Osteocyte (in vitro differentiated cells): ENCODE measurements around the gene GHITM. TPM values are rescaled to one million over a fixed set of nuclear protein-coding genes. Genes with fewer than 3 reads are reported as not detected.
"Not testable (repeated sequence)": the region's sequence is repeated elsewhere in the genome, so short reads cannot be mapped to it uniquely, and the experiment has no call there.

Experiments used
- DNase-seq: peaks from one replicate; pipeline ENCODE4 v3.0.0; 2021; ENCODE audit warnings: mixed read lengths; ENCODE audit not compliant: unreplicated experiment; ENCODE audit errors: extremely low spot score
- H3K27ac Mint-ChIP-seq: one replicate; pipeline ENCODE4 v1.8.0; 2021; ENCODE audit warnings: mild to moderate bottlenecking, mixed read lengths; ENCODE audit not compliant: unreplicated experiment
- H3K27me3 Mint-ChIP-seq: one replicate; pipeline ENCODE4 v1.8.0; 2021; ENCODE audit warnings: mixed read lengths; ENCODE audit not compliant: unreplicated experiment
- H3K36me3 Mint-ChIP-seq: one replicate; pipeline ENCODE4 v1.8.0; 2021; ENCODE audit warnings: mixed read lengths; ENCODE audit not compliant: unreplicated experiment
- H3K4me1 Mint-ChIP-seq: one replicate; pipeline ENCODE4 v1.8.0; 2021; ENCODE audit warnings: mixed read lengths; ENCODE audit not compliant: unreplicated experiment
- H3K4me3 Mint-ChIP-seq: one replicate; pipeline ENCODE4 v1.8.0; 2021; ENCODE audit warnings: mild to moderate bottlenecking, moderate library complexity, mixed read lengths; ENCODE audit not compliant: unreplicated experiment
- H3K9me3 Mint-ChIP-seq: one replicate; pipeline ENCODE4 v1.8.0; 2021; ENCODE audit warnings: mixed read lengths; ENCODE audit not compliant: unreplicated experiment
- CTCF ChIP-seq: fragments of 200-600 bp; sonication (generic); IDR thresholded peaks from 2 replicates; pipeline ENCODE4 v1.5.0; 2021; ENCODE audit warnings: antibody characterized with exemption, mild to moderate bottlenecking, moderate library complexity
- total RNA-seq: library from RNA; stranded (reverse); gene quantifications from 2 replicates; pipeline ENCODE4 v1.2.1, GENCODE V29; 2021

GHITM gene
- total RNA-seq, 1 donor from 2014 or later: 105 TPM

DNA sequence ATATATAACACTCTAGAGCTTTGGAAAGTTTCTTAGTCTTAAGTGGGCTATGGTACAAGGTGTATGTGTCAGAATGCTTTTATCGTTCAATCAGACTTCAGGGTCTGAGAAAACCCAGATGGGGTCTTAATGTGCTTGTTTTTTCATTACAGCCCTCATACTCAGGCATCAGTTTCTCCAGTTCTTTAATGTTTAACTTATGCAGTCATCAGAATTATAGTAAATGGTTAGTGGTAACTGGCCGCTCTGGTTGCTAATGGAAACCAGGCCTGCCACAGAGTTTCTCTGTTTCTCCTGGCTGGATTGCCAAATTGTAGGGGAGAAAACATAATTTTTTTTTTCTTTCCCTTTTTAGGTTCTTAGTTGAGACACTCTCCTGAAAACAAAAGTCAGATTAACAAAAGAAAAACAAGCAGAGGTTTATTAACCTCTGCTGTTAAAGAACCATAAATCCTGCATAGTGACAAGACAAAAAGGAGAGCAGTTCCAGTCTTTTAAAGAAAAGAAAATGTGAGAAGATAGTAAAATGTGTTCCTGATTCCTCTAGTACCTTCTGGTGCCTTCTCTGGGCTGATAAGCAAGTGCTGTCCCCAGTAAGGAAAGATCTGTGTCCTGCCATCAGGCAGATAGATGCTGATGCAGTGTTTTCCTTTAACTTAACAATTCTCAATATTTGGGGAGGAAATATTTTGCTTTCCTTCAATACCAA is 21.5 kb upstream of the GHITM start:
- TF ChIP-seq CTCF: no peak
- H3K27ac Mint-ChIP-seq: no peak overlapping the region
- H3K9me3 Mint-ChIP-seq: no peaks in the 10 kb centered on the region
- peaks cover 25% of the 10 kb centered on the region for H3K27me3 Mint-ChIP-seq
- H3K4me1 Mint-ChIP-seq: no peaks in the 10 kb centered on the region
- peak; percentile 6 for DNase-seq
- H3K4me3 Mint-ChIP-seq: no peak overlapping the region
- H3K36me3 Mint-ChIP-seq: no peaks in the 10 kb centered on the region

DNA sequence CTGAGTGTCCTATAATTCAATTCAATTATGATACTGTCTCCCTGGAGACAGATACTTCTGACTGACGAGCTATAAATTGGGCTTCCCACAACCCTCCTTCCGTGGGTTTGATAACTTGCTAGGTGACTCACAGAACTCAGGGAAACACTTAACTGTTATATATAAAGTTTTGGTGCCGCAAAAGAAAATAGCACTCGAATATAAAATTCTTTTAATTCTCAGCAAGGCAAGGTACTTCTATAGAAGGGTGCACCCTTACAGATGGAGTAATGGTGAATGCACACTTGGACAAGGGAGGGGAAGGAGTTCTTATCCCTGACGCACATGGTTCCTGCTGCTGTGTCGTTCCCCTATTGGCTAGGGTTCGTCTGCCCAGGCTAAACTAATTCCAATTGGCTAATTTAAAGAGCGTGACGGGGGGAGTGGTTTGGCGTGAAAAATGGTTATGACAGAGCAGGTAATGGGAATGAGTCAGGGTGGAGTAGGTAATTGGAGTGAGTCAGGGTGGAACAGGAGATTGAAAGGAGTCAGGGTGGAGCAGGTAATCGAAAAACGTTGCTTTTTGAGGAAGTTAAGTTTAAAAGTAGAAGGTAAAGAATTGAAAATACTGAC is 20.8 kb upstream of the GHITM start:
- H3K27me3 Mint-ChIP-seq: peaks cover 25% of the 10 kb centered on the region
- no peak for TF ChIP-seq CTCF
- no peak for DNase-seq
- no peaks in the 10 kb centered on the region for H3K36me3 Mint-ChIP-seq
- no peaks in the 10 kb centered on the region for H3K9me3 Mint-ChIP-seq
- H3K4me3 Mint-ChIP-seq: no peak overlapping the region
- no peaks in the 10 kb centered on the region for H3K4me1 Mint-ChIP-seq
- no peak overlapping the region for H3K27ac Mint-ChIP-seq

DNA sequence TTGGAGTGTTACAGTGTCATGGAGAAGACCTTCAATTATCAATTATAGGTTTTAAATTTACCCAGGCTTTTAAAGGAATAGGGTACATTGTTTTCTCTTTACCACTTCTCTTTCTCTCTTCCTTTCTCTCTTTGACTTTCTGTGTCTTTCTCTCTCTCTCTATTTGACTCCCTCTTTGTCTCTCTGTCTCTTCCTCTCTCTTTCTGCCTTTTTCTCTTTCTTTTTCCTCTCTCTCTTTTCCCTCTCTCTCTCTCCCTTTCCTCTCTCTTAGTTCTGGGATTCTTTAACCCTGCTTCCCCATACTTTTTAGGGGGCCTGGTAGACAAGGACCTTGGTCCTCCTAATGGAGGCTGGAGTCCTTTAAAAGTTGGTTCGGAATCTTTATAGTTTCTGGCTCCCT is 15.9 kb upstream of the GHITM start:
- no peak for DNase-seq
- H3K36me3 Mint-ChIP-seq: no peaks in the 10 kb centered on the region
- H3K27ac Mint-ChIP-seq: no peak overlapping the region
- H3K9me3 Mint-ChIP-seq: peaks cover 9% of the 10 kb centered on the region
- no peak overlapping the region for H3K4me3 Mint-ChIP-seq
- TF ChIP-seq CTCF: no peak
- peaks cover 16% of the 10 kb centered on the region for H3K27me3 Mint-ChIP-seq
- no peaks in the 10 kb centered on the region for H3K4me1 Mint-ChIP-seq

GRCh38 chr10:84125910-84126784 is 13.2 kb upstream of the GHITM start:
- not testable (repeated sequence) for DNase-seq, H3K4me1 Mint-ChIP-seq, H3K27me3 Mint-ChIP-seq, H3K36me3 Mint-ChIP-seq, H3K4me3 Mint-ChIP-seq, H3K27ac Mint-ChIP-seq, H3K9me3 Mint-ChIP-seq

- H3K36me3 Mint-ChIP-seq: no peaks in the 10 kb centered on the region
- no peak overlapping the region for H3K27ac Mint-ChIP-seq
- no peak overlapping the region for H3K4me3 Mint-ChIP-seq
- no peak for DNase-seq
- no peak for TF ChIP-seq CTCF
- H3K9me3 Mint-ChIP-seq: peaks cover 9% of the 10 kb centered on the region
- H3K4me1 Mint-ChIP-seq: no peaks in the 10 kb centered on the region
- peaks cover 9% of the 10 kb centered on the region for H3K27me3 Mint-ChIP-seq
Measured at GRCh38 chr10:84126785-84127167, 12.5 kb upstream of the GHITM start.
